CD4-positive, alpha-beta T cell treated with Interleukin-17A for 1 hour (primary cell): Measurements from ENCODE around the gene CEP131.

Experiments
- DNase-seq: peaks from one replicate; pipeline ENCODE4 v3.0.0-alpha.2; 2020

The CEP131 gene

DNA sequence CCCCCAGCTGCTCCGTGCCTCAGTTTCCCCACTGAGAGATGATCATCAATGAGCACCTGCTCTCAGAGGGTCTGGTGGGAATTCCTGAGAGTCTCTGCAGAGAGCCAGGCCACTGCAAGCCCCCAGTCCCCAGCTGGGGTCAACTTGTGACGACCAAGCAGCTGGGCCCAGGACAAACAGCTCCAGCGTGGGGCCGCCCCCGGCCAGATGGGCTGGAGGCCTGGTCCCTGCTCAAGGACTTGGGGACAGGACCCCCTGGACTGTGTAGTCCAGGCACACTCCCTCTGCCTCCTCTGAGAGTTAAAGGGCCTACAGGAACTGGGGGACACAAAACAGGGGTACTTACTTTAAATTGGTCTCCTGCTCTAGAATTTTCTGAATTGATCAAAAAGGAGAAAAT is 40.2 kb downstream of the CEP131 start:
- no peak for DNase-seq

DNA sequence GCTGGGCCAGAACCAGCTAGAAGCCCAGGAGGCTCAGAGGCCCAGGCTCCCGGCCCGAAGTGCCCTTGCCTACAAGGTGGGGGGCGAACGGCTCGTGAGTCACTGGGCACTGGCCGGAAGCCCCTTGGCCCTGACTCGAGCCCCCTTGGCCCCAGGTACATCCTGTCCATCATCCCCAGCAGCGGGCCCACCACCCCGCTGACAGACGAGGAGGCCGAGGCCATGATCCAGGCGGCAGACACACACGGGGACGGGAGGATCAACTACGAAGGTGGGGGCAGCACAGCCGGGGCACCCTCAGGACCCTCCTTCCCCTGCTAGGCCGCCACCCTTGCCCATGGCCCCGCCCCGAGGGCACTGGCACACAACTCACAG is 41.0 kb downstream of the CEP131 start:
- no peak for DNase-seq

DNA sequence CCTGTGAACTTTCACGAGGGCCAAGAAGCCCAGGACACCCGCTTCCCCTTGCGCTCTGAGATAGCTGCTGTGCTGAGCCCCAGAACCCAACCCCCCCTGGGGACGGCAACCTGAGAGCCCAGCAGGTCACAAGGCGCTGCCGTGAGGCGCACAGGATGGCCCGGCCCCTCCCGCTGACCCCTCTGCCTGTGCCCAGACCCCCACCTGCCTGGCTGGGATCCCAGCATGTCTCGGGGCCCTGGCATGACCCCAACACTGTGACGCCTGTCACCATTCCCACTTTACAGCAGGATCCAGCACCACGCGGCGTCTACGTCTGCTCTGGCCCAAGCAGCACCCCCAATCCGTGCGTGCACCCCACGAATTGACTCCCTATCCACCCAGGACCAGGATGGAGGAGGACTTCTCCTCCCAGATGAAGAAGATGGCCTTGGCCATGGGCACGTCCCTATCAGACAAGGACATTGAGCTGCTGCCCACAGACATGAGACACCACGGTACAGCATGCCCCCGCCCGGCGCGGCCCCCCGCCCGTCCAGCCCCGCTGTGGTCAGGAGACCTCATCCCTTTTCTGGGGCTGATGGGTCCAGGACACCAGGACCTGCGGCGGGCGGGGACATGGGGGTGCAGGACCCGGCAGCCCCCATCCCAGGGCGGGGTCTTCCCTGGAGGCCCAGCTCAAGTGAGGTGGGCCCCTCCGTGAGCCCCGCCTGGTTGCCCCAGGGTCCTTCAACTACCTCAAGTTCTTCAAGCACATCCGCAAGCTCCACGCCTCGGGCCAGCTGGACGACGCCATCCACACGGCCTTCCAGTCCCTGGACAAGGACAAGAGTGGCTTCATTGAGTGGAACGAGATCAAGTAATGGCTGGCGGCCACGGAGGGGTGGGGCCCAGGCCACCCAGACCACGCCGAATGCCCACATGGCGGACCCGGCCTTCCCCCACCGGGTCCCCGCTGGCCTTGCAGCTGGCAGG is 41.6 kb downstream of the CEP131 start:
- DNase-seq = no peak

DNA sequence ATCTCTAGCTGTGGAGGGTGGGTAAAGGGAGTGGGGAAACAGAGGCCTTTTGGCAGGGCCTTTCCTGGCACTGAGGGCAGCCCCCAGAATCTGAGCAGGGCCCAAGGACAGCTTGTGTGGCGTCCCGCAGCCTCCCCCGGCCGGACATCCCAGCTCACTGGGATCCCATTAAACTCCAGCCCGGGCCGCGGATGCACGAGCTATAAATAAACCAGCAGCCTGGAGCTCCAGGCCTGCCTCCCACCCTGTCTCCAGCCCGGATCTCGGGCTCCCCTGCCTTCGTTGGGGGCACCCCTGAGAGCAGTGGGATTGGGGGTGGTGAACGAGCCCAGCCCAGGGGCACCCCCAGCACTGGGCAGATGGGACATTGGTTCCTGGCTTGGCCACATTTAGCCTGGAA is 42.9 kb downstream of the CEP131 start:
- no peak for DNase-seq

DNA sequence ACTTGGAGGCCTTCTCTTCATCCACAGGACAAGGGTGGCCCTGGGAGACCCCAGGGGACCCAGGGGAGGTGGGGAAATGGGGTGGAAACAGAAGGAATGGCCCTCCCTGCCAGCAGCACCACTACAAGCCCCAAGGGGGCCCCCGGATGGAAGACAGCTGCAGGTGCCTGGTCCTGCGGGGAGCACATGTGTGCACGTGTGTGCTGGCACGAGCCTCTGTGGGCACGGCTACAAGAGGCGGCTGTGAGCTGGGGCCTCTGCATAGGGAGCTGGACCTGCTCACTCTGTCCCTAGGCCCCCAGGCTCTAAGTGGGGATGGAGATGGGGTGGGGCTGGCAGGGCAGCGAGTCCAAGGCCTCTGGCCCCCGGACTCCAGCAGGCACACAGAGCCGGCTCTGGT is 43.5 kb downstream of the CEP131 start:
- no peak for DNase-seq

DNA sequence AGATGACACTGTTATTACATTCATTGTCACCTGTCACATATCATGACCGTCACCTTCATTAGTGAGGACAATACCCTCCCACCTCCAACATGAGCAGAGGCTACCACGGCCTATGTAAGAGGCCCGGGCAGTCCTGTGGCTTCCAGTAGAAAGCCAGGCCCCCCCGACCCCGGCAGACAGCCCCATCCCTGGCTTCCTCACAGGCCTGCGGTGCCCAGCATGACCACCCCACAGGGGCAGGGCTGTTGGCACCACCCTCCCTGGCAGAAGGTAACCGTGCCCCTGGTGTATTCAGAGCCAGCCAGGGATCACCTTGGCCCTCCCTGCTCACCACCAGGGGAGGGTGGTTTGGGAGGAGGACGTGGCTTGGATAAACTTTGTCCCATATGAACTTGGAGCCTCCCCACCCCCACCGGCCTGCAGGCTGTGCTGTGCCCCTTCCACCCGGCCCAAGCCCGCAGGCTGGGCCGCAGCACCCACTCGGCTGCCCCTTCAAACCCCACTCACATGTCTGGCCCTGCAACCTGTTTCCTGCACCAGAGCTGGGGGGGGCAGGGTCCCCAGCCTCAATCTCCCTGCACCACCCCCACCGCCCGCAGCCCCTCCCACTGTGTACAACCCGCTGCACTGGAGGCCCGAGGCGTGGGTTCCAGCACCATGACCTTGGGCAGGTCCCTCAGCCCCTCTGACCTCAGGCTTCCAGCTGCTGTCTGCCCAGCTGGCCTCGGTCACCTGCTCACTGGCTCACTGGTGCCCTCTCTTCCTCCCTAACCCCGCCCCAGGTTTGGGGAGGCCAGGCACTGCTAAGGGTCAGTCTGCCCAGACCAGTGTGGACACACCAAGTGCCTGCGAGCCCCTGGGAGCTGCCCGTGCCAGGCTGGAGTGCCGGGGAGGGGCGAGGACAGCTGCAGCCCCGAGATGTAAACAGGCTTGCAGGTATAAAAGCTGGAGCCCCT is 44.4 kb downstream of the CEP131 start:
- no peak for DNase-seq

DNA sequence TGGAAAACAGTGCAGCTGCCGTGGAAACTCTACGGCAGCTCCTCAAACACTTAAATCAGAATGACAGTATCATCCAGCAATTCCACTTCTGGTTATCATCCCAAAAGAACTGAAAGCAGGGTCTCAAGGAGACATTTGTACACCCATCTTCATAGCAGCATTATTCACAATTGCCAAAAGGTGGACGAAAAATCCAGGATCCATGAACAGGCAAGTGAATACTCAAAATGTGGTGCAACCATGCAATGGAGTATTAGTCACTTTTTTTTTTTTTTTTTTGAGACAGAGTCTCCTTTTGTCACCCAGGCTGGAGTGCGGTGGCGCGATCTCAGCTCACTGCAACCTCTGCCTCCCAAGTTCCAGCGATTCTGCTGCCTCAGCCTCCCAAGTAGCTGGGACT is 46.1 kb downstream of the CEP131 start:
- no peak for DNase-seq

DNA sequence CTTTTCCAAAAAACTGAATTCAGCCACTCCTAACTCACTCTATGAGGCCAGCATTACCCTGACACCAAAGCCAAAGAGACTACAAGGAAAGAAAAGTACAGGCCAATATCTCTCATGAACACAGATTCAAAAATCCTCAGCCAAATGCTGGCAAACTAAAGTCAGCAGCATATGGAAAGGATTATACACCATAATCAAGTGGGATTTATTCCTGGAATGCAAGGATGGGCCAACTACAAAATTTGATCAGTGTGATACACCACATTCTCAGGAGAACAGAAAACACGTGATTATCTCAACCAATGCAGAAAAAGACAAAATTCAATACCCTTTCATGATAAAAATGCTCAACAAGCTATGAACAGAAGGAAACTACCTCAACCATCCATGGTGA is 49.0 kb downstream of the CEP131 start:
- no peak for DNase-seq

DNA sequence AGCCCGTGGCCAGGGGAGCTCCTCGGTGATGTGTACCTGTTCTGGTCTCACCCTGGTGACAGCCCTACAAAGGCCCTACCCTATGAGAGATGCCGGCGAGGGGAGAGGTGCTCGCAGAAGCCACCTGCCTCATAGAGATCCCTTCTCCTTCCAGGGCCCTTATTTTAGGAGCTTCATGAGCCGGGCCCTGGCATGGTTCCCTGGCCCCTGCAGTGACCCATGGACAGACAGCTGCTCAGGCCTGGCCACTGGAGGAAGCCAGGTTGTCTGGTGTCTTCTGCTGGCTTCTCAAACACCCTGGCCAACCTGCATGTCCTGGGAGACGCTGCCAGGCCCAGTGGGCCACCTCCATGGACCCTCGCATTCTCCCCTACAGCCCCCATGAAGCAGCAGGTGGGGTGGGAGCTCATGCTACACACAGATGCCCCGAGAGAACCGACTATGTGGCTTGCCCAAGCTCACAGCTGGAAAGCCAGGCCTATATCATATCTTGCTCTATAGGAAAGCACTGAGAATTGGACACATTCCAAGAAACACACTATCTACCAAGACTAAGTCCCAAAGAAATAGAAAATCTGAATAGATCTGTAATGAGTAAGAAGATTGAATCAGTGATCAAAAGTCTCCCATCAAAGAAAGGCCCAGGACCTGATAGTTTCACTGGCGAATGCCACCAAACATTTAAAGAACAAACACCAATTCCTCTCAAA is 49.6 kb downstream of the CEP131 start:
- no peak for DNase-seq

DNA sequence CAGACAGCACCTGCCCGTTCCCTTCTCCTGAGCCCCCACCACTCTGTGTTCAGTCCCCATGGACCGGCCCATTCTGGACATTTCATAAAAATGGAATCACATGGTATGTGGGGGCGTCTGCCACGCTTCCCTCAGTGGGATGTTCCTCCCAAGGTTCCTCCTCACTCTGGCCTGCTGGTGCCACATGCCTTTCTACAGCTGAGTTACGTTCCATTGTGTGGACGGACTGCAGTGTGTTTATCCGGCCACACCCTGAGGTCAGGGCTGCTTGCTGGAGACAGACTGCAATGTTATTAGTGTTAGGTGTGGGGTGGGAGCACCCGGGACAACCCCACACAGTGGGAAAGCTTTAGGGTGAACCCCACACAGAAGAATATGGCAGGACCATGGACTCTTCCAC is 50.8 kb downstream of the CEP131 start:
- DNase-seq = no peak

DNA sequence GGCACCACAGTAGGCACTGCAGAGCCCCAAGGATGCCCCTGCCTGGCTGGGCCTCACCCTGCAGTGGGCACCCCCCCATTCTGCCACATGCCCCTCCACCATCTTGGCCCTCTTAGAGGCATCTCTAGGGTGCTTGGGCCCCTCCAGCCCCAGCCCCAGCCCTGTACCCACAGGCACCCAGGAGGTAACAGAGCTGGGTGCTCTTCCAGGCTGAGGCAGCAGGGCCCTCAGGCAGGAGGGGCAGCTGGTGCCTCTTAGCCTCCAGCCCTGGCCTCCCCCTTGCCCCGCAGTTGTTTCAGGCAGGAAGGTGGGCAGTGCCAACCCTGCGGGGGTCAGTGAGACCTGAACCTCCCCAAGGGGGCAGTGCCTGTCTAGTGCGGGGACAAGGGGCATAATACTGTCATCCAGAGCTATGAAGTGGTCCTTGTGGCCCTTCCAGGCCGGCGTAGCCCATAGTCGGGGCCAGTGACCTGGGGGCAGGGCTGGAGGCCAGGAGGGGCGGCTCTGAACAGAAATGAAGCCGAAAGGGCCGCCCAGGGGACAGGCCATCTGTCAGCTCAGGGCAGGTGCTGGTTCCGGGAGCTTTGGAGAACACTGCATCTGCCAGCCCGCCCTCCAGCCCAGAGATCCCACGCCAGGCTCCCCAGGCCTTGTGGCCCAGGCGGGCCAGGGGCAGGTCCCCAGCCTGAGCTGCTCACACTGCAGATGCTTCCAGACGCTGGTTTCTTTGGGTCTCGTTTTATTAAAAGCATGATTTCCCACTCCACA is 51.9 kb downstream of the CEP131 start:
- no peak for DNase-seq

DNA sequence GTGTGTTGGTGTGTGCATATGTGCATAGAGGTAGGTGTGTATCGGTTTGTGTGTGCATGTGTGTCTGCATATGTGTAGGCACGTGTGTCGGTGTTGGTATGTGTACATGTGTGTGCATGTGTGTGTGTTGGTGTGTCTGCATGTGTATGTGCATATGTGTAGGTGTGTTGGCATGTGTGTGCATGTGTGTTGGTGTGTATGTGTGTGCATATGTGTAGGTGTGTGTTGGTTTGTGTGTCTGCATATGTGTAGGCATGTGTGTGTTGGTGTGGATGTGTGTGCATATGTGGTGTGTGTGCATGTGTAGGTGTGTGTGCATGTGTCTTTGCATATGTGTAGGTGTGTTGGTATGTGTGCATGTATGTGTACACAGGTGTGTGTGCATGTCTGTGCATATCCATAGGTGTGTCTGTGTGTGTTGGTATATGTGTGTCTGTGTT is 52.9 kb downstream of the CEP131 start:
- no peak for DNase-seq

DNA sequence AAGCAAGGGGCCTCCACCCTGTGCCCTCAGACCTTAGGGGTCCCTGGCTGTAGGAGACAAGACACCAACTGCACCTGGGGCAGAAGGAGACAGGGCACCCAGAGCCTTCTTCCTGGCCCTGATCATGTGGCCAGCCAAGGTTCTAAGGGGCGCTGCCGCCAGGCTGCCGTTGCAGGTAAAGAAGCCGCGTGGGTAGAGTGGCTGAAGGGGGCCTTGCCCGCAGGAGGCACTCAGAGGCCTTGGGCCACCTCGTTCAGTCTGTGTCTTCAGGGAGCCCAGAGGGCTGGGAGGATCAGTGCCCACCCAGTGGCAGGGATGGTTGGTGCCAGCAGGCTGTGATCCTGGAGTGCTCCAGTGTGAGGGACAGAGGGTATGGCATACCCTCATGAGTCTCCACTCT is 55.1 kb downstream of the CEP131 start:
- no peak for DNase-seq

DNA sequence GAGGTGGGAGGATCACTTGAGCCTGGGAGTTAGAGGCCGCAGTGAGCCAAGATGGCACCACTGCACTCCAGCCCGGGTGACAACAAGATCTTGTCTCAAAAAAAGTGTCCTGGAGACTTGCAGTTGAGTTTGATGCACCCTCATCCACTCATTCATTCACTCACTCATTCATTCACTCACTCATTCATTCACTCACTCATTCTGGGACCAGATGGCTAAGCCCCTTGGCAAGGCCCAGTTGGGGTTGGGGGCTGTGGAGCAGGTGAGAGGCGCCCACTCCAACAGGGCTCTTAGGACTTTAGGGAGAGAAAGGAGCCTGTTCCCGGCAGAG is 55.6 kb downstream of the CEP131 start:
- DNase-seq = no peak

DNA sequence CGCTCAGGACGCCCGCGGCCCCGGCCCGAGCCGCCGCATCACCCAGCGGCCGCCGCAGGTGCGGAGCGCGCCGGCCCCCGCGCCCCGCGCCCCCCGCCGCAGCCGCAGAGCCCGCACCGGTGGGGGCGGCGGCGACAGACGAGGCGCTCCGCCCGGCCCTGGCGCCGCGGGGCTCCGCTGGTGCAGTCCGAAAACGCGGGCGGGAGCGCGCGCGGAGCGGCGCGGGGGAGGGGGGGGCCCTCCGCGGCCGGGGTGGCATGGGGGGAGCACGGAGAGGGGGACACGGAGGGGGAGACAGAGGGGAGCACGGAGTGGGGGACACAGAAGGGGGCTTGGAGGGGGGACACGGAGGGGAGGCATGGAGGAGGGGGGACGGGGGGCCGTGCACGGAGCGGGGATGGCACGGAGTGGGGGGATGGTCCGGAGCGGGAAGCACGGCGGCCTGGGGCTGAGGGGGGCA is 56.7 kb downstream of the CEP131 start, which contains the start of gene AATK:
Gene AATK, minus strand, starts transcription at position 189 of the 460 bp plus-strand sequence. CDS start 229 bp downstream, outside the sequence.
- no peak for DNase-seq

DNA sequence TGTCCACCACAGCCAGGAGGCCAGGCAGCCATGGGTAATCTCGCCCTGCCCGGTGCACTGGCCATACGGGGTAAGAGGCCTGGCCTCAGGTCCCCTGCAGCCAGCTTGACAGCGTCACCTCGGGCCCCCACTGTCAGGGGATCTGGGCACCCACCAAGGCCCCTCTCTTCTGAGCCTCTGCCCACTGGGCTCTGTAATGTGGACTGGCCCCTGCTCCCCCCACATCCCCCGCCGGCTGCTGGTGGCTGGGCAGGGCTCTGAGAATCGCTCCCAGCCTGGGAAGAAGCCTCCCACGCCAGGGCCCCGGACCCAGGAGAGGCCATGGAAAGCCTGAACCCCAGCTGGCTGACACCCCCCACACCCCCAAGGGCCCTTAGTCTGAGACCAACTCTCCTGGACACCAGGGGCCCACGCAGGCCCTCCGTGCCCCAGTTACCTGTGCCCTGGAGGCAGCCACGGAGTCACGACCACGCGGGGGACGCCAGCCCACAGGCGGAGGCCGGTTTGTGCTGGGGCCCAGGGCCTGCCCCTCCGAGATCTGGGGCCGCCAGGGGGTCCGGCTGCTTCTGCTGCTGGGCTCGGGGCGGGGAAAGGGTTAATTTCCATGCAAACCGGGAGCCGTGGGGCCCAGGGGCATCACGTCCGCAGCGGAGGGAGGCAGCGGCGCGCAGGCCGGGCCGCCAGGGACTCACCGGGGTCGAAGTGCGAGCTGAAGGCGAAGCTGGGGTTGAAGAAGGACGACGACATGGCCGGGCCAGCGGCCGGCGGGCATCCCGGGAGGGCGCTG is 57.3 kb downstream of the CEP131 start, which contains the start of gene PVALEF:
Gene PVALEF, plus strand, starts transcription at position 262 of the 787 bp plus-strand sequence. CDS start 15,720 bp downstream, outside the sequence.
- DNase-seq = no peak

DNA sequence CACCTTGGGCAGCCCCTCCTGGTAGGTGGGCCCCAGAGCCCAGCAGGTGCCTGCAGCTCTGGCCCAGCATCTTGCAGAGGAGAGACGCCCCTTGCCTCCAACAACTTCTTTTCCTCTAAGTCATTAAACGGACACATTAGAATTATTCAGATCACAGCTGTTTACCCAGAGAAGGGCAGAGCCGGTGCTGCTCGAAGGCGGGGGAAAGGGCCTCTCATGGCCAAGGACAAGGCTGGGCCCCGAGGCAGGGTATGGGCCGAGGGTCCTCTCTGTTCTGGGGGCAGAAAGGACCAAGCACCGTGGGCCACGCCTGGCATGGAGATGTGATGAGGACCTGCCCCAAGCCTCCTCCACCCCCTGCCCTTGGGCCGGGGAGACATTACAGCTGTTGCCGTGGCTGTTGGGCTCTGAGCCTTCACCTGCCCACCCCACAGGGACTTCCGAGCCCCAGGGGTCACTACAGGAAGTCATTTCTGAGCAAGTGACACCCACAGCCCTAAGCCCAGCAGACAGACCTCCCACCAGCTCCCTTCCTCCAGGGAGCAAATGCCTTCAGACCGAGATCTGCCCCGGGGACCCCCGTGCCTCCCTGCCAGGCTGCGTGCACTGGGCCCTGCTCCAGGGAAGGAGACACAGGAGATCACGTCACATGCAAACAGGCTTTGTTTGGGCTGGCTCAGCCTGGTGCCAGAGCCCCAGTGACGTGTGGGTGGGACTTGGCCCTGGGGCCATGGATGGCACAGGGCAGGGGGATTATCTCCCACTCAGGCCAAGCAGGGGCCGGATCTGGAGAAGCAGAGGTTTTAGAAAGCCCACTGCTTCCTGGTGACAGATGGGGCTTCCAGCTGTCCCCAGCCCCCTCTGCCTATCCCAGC is 58.2 kb downstream of the CEP131 start:
- no peak for DNase-seq

DNA sequence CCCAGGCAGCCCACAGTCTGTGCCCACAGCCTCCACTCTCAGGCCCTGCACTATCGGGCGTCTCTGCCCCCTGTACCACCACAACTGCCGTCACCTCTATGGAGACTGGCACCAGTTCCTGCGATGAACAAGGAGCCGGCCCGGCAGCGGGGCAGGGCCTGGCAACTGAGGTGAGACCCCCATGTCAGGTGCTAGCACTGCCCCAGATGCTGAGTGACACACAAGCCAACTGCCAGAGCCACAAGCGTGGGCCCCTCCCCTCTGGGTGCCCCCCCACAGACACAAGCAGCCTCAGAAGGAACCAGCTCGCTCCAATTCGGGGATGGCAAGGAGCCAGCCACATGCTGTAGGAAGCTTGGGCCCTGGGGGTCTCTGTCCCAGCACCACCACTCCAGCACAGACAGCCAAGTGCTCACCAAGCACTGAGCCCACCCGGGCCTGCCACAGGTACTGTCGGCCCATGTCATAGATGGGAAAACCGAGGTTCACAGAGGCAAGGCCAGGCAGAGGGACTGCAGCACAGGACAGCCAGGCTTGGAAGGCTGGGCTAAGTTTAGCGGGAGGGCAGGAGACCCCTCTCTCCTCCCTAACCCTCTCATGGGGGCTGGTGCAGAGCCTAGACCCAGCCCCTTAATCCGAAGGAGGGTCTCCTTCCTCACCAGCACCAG is 58.9 kb downstream of the CEP131 start:
- no peak for DNase-seq

DNA sequence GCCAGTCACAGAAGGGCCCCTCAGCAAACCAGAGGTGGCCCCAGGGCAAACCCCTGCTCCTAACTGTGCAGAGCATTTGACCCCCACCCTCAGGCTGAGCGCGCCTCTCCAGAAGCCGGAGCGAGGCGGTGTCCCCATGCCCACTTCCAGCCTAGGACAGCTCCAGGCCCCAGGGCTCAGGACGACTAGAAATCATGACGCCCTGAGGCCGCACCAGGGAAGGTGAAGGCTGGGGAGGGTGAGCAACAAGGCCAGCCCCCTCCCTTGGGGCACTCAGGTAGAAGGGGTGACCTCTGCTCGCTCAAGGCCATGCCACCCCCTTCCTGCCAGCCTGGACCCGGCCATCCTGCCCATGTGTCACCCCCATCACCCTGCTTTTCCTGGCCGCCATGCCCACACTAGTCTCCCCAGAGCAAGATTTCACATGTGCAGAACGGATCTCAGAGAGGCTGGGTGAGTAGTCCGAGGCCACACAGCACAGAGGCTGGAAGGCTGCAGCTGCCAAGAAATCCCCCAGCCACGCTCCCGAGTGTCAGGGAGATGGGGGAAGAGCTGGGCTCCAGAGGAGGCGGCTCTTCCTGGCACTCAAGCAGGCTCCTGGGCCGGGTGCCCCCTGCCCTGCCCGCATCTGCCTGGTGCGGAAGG is 59.6 kb downstream of the CEP131 start:
- DNase-seq = no peak
